ENCODE data around the gene ZNF888.
"Not testable (repeated sequence)": the region's sequence is repeated elsewhere in the genome, so short reads cannot be mapped to it uniquely, and the experiment has no call there.

Gene ZNF888

DNA sequence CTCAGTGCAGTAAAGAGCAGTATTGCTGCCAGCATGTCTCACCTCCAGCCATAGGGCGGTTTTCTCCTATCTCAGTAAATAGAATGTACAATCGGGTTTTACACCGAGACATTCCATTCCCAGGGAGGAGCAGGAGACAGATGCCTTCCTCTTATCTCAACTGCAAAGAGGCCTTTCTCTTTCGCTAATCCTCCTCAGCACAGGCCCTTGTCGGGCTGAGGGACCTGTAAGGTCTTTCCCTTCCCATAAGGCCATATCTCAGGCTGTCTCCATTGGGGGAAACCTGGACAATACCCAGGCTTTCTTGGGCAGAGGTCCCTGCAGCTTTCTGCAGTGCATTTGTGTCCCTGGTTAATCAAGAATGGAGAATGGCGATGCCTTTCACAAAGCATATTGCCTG, 50.2 kb downstream of the ZNF888 start:
- not testable (repeated sequence) for DNase-seq (ENCODE audit: low spot score)

DNA sequence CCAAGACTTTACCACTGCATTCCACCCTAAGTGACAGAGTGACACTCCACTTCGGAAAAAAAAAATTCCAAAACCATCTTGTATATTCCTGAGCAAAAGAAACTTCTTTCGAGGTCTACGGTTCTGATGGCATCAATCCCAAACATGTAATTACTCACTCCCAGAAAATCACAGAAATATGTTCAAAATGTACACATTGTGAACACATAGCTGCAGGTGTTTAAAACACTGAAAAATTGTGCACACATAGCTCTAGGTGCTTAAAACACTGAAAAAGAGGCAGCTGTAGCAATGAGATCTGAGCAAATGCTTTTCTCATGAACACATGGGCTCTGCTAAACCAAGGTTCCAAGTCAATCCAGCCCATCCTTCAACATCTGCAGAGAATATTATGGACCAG, 51.8 kb downstream of the ZNF888 start:
- no peak for DNase-seq (ENCODE audit: low spot score)

DNA sequence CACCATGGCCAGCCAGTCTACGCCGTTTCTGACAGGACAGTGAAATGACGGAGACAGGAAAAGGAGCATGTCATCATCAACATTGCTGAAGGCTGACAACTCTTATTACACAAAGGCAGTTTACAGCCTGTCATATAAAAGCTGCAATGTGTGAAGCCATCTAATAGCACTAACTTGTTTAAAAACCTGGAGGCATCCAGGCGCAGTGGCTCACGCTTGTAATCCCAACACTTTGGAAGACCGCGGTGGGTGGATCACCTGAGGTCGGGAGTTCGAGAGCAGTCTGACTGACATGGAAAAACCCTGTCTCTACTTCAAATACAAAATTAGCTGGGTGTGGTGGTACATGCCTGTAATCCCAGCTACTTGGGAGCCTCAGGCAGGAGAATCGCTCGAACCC, 55.2 kb downstream of the ZNF888 start:
- not testable (repeated sequence) for DNase-seq (ENCODE audit: low spot score)

GRCh38 chr19:52857378-52858191, 65.6 kb downstream of the ZNF888 start, which contains the start of gene ZNF468:
ZNF468 (minus strand) TSS chr19:52857619; CDS start chr19:52854272, 3,347 bp downstream.
- DNase-seq (ENCODE audit: low spot score), result peak; percentile 33

GRCh38 chr19:52856540-52857377, 66.5 kb downstream of the ZNF888 start:
- DNase-seq (ENCODE audit: low spot score), result not testable (repeated sequence)
